Fibroblast of mammary gland (primary cell): ENCODE measurements around the gene C19orf67.
A peak's percentile ranks its signal among the peaks of the same experiment; 100 is the strongest.

ENCODE experiments used
- DNase-seq: peaks from one replicate; pipeline ENCODE4 v3.0.0-alpha.2; 2010; ENCODE audit warnings: low read depth
- H3K4me3 ChIP-seq: 2 replicates; pipeline ENCODE4 v1.5.1; 2011; ENCODE audit warnings: low read depth, mild to moderate bottlenecking, low read length, moderate library complexity; ENCODE audit not compliant: control insufficient read depth
- CTCF ChIP-seq: conservative IDR thresholded peaks from 2 replicates; pipeline ENCODE4 v1.5.1; 2011; ENCODE audit warnings: low read depth, low read length, inconsistent platforms; ENCODE audit not compliant: control insufficient read depth, insufficient read depth

The C19orf67 gene

GRCh38 chr19:14073925-14074838 is 11.4 kb downstream of the C19orf67 start:
- DNase-seq: no peak
- TF ChIP-seq CTCF: no peak

GRCh38 chr19:14073261-14073924 is 12.2 kb downstream of the C19orf67 start:
- peak; percentile 76 for DNase-seq
- TF ChIP-seq CTCF: no peak
- H3K4me3 ChIP-seq: peak overlapping the region; percentile 58

More at GRCh38 chr19:14073925-14074838, 11.4 kb downstream of the C19orf67 start:
- peak overlapping the region; percentile 58 for H3K4me3 ChIP-seq

- no peak for DNase-seq
- TF ChIP-seq CTCF: no peak
- peak within 1 kb of the TSS; percentile 58 for H3K4me3 ChIP-seq
Measured at GRCh38 chr19:14072535-14073260, 12.9 kb downstream of the C19orf67 start, which contains the start of gene MISP3. Gene MISP3, plus strand, starts transcription at chr19:14072786. Its CDS starts 524 bp downstream, at chr19:14073310.

- TF ChIP-seq CTCF: no peak
- no peak overlapping the region for H3K4me3 ChIP-seq
- no peak for DNase-seq
Measured at GRCh38 chr19:14070268-14071050, 15.1 kb downstream of the C19orf67 start.

- DNase-seq: no peak
- TF ChIP-seq CTCF: no peak
- H3K4me3 ChIP-seq: no peak overlapping the region
Measured at GRCh38 chr19:14066134-14066533, 19.4 kb downstream of the C19orf67 start.

GRCh38 chr19:14063105-14063504 is 22.5 kb downstream of the C19orf67 start:
- TF ChIP-seq CTCF: no peak
- DNase-seq: no peak
- no peak overlapping the region for H3K4me3 ChIP-seq
